Ammon's horn (tissue), 1 donor: Measurements from ENCODE around the gene YOD1.

Experiments used
- DNase-seq: peaks from one replicate; pipeline ENCODE4 v3.0.0-alpha.2; 2016; ENCODE audit warnings: low spot score

Gene YOD1

DNA sequence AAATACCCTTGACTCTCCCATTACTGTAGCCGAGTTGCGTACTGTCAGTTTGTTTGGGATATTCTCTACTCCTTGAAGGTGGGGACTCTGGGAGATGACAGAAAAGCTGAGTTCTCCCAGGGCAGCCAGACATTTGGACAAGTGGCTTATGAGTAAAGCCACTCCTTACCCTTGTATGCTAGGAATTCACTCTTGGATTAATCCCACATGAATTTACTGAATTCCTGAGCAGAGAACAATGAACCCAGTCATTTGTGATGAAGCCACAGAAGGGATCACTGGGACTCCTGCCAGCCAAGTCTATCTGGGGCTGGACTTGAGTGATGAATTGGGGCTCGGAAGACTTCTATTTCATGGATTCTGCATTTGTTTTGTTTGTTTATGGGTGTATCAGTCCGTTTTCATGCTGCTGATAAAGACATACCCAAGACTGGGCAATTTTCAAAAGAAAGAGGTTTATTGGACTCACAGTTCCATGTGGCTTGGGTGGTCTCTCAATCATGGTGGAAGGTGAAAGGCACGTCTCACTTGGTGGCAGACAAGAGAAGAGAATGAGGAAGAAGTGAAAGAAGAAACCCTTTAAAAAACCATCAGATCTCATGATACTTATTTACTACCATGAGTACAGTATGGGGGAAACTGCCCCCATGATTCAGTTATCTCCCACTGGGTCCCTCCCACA lies 43.5 kb downstream of the YOD1 start:
- no peak for DNase-seq

GRCh38 chr1:207006914-207007313 lies 44.1 kb downstream of the YOD1 start:
- no peak for DNase-seq

- DNase-seq, result no peak
These were observed 44.9 kb downstream of the YOD1 start for GRCh38 chr1:207006083-207006482.

GRCh38 chr1:207004931-207005830 lies 45.8 kb downstream of the YOD1 start:
- peak; percentile 68 for DNase-seq

DNA sequence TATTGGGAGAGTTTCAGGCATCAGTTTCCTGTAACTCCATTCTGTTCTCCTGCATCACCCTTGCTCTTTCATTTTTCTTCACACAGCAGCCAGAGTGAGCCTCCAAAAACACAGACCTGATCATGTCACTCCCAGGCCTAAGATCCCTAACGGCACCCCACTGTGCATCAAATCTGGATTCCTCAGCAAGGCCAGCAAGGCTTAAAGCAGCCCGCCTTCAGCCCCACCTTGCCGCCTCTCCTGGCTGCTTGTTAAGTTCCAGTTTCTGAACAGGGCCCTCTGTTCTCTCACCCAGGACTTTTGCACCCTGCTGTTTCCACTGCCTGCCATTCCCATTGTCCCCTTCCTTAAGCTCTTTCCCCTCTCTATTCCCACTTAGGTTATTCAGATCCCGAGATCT lies 47.8 kb downstream of the YOD1 start:
- DNase-seq, result no peak

GRCh38 chr1:207002724-207003146 lies 48.3 kb downstream of the YOD1 start:
- no peak for DNase-seq

DNA sequence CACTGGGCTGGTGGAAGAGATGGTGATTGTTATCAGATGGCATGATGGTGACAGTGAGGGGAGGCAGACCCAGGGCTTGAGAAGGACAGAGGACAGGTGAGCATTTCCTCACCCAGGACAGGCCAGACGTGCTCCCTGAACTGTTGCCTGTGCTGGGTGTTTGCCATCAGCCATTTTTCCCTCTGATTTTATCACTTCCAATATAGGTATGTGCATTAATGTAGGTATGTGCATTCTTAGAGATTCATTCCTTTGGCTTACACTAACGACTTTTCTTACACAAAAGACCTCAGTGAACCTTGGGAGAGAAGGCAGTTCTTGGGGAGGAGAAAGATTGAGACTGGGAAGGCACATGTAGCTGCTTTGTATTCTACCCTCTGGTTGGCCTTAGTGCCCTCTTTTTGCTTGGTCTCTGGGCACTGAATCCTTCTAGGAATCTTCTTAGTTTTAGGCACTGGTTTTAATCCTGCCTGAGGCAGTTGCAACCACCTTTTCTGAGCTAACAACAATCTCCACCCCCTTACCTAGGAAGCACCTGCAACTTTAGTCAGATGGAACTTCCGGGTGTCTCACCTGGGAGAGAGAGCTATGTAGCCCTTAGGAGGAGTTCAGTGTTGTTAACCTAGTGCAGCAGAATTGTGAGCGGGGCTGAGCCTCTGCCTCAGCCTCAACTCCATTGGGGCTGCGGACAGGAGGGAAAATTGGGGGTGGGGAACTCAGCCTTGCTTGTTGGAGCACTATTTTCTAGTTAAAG lies 49.3 kb downstream of the YOD1 start:
- DNase-seq, result no peak

- DNase-seq, result no peak
These were observed 50.2 kb downstream of the YOD1 start for GRCh38 chr1:207000651-207001291.

DNA sequence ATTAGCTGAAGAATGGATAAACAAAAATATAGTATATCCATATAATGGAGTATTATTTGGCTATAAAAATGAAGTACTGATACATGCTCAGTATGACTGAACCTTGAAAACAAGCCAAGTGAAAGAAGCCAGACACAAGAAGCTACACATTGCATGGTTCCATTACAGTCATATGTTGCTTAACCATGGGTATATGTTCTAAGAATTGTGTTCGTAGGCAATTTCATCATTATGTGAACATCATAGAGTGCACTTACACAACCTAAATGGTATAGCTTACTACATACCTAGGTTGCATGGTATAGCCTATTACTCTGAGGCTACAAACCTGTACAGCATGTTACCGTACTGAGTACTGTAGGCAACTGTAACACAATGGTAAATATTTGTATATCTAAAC lies 52.2 kb downstream of the YOD1 start:
- DNase-seq, result no peak
